ENCODE measurements around the gene KCNH4.

- TF ChIP-seq, protein P1, sequence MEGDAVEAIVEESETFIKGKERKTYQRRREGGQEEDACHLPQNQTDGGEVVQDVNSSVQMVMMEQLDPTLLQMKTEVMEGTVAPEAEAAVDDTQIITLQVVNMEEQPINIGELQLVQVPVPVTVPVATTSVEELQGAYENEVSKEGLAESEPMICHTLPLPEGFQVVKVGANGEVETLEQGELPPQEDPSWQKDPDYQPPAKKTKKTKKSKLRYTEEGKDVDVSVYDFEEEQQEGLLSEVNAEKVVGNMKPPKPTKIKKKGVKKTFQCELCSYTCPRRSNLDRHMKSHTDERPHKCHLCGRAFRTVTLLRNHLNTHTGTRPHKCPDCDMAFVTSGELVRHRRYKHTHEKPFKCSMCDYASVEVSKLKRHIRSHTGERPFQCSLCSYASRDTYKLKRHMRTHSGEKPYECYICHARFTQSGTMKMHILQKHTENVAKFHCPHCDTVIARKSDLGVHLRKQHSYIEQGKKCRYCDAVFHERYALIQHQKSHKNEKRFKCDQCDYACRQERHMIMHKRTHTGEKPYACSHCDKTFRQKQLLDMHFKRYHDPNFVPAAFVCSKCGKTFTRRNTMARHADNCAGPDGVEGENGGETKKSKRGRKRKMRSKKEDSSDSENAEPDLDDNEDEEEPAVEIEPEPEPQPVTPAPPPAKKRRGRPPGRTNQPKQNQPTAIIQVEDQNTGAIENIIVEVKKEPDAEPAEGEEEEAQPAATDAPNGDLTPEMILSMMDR (IDR thresholded peaks at IDR 0.05): no peak
- no peak for TF ChIP-seq POLR2A (IDR thresholded peaks at IDR 0.05)
- no peak for TF ChIP-seq POLR2AphosphoS5 (IDR thresholded peaks at IDR 0.05)
- TF ChIP-seq EP300 (IDR thresholded peaks at IDR 0.05; ENCODE audit: low read depth): no peak
Measured at GRCh38 chr17:42113293-42114069, 67.5 kb downstream of the KCNH4 start.

Measured in transverse colon (tissue), 4 donors.